ENCODE data around the gene CFAP99.

Gene CFAP99

GRCh38 chr4:2443061-2443730, 24.4 kb downstream of the CFAP99 start:
- TF ChIP-seq CTCF (IDR thresholded peaks at IDR 0.05; ENCODE audit: insufficient read depth, low read depth, low read length, missing control alignments) = no peak
- no peak for DNase-seq (ENCODE audit: low read depth)
- H3K4me3 ChIP-seq (ENCODE audit: low read length) = no peak overlapping the region

GRCh38 chr4:2443956-2444740, 25.4 kb downstream of the CFAP99 start:
- no peak for DNase-seq (ENCODE audit: low read depth)
- no peak overlapping the region for H3K4me3 ChIP-seq (ENCODE audit: low read length)
- TF ChIP-seq CTCF (IDR thresholded peaks at IDR 0.05; ENCODE audit: insufficient read depth, low read depth, low read length, missing control alignments) = no peak

- no peak for TF ChIP-seq CTCF (IDR thresholded peaks at IDR 0.05; ENCODE audit: insufficient read depth, low read depth, low read length, missing control alignments)
- DNase-seq (ENCODE audit: low read depth) = no peak
- H3K4me3 ChIP-seq (ENCODE audit: low read length) = no peak overlapping the region
Measured at GRCh38 chr4:2445130-2445529, 26.4 kb downstream of the CFAP99 start.

- TF ChIP-seq CTCF (IDR thresholded peaks at IDR 0.05; ENCODE audit: insufficient read depth, low read depth, low read length, missing control alignments) = no peak
- no peak overlapping the region for H3K4me3 ChIP-seq (ENCODE audit: low read length)
Measured at GRCh38 chr4:2445571-2445970, 26.8 kb downstream of the CFAP99 start.

GRCh38 chr4:2446656-2447564, 28.2 kb downstream of the CFAP99 start:
- H3K4me3 ChIP-seq (ENCODE audit: low read length) = no peak overlapping the region
- no peak for TF ChIP-seq CTCF (IDR thresholded peaks at IDR 0.05; ENCODE audit: insufficient read depth, low read depth, low read length, missing control alignments)
- no peak for DNase-seq (ENCODE audit: low read depth)

More at GRCh38 chr4:2445571-2445970, 26.8 kb downstream of the CFAP99 start:
- DNase-seq (ENCODE audit: low read depth) = no peak

GRCh38 chr4:2448589-2448988, 29.8 kb downstream of the CFAP99 start:
- TF ChIP-seq CTCF (IDR thresholded peaks at IDR 0.05; ENCODE audit: insufficient read depth, low read depth, low read length, missing control alignments) = no peak
- H3K4me3 ChIP-seq (ENCODE audit: low read length) = no peak overlapping the region
- DNase-seq (ENCODE audit: low read depth) = no peak

Measured in epithelial cell of esophagus (primary cell).